ENCODE results near the gene ALOX12B. TPM values are rescaled to one million over a fixed set of nuclear protein-coding genes. Genes with fewer than 3 reads are reported as not detected.
"Not testable (repeated sequence)": the region's sequence is repeated elsewhere in the genome, so short reads cannot be mapped to it uniquely, and the experiment has no call there.

Gene ALOX12B
- total RNA-seq, 4 donors from 2014 or later, result not detected

DNA sequence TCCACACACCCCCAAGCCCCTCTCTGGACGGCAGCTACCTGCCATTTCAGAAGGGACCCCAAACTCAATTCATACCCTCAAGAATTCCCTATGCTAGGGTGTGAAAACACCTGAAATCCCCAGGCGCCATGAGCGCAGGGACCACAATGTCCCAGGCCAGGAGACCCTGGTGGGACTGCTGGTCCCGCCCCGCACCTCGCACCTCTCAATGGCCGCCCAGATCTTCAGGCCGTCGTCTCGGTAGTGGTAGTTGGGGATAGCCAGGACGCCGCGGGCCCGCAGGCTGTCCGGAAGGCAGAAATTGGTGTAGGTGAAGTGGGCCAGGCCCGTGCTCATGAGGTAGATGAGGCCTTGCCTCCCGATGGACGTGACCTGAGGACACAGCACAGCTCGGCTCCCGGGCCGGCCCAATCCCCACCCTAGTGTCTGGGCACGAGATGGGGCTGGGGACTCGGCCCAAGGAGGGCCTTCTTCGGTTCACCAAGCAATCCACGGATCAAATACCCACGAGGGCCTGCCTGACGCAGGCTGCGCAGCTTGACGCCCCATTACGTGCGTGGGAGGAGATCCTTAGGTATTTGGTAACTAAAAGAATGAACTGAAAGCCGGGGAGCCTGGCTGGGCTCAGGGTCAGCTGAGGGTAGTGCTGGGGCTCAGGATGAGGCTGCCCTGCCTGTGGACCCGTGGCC, 21.6 kb upstream of the ALOX12B start:
- TF ChIP-seq, protein P1, sequence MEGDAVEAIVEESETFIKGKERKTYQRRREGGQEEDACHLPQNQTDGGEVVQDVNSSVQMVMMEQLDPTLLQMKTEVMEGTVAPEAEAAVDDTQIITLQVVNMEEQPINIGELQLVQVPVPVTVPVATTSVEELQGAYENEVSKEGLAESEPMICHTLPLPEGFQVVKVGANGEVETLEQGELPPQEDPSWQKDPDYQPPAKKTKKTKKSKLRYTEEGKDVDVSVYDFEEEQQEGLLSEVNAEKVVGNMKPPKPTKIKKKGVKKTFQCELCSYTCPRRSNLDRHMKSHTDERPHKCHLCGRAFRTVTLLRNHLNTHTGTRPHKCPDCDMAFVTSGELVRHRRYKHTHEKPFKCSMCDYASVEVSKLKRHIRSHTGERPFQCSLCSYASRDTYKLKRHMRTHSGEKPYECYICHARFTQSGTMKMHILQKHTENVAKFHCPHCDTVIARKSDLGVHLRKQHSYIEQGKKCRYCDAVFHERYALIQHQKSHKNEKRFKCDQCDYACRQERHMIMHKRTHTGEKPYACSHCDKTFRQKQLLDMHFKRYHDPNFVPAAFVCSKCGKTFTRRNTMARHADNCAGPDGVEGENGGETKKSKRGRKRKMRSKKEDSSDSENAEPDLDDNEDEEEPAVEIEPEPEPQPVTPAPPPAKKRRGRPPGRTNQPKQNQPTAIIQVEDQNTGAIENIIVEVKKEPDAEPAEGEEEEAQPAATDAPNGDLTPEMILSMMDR (IDR thresholded peaks at IDR 0.05), result no peak

DNA sequence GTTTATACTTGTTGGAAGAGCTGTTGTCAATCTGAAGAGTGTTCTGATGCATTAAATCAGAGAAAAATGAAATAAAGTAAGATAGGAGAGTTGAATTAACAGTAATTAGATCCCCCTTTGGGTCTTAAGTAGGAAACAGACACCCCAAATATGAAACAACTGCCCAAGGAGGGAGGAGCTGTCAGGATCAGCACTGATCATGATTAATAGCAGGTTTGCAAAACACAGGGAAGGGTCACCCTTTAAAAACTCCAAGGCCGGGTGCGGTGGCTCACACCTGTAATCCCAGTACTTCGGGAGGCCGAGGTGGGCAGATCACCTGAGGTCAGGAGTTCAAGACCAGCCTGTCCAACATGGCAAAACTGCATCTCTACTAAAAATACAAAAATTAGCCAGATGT, 19.5 kb upstream of the ALOX12B start:
- DNase-seq (ENCODE audit: low spot score); ATAC-seq (ENCODE audit: low FRiP score): not testable (repeated sequence)

More for the DNA sequence above, 21.6 kb upstream of the ALOX12B start:
- ATAC-seq (ENCODE audit: low FRiP score), result no peak
- DNase-seq (ENCODE audit: low spot score), result no peak

DNA sequence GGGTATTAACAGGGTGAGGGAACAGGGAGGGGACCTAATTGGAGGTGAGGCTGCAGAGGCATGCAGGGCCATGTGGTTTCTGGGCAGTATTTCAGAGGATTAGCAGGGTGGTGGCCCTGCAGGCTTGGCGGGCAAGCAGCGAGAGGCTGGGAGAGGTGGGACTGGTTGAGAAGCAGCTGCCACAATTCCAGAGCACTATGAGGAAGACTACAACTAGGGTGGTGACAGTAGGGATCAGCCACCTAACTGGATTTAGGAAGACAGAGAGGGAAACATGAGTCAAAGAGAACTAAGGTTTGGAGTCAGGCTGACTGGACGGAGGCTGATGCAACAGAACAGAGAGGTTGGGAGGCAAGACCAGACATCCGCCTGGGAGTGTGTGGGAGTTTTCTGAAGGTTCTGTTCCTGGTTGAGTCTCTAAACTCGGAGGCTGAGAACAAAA, 18.5 kb upstream of the ALOX12B start:
- ATAC-seq (ENCODE audit: low FRiP score) (no peak), DNase-seq (ENCODE audit: low spot score) (no peak)
- TF ChIP-seq, protein P1 (IDR thresholded peaks at IDR 0.05), result no peak

DNA sequence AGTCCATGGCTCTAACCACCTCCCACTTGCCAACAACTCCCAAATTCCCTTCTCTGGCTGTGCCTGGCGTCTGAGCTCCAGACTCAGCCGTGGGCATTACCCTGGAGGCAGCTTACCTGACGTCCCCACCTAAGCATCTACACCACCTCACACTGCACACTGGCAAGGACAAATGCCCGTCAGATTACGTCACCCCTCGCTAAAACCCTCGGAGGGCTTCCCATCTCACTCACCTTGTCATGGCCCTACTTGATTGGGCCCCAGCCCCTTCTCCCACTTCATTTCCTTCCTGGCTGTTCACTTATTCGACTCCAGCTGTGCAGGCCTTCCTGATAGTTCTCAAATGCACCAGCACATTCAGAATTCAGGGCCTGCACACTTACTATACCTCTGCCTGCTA, 17.4 kb upstream of the ALOX12B start:
- TF ChIP-seq, protein P1 (IDR thresholded peaks at IDR 0.05), result no peak

DNA sequence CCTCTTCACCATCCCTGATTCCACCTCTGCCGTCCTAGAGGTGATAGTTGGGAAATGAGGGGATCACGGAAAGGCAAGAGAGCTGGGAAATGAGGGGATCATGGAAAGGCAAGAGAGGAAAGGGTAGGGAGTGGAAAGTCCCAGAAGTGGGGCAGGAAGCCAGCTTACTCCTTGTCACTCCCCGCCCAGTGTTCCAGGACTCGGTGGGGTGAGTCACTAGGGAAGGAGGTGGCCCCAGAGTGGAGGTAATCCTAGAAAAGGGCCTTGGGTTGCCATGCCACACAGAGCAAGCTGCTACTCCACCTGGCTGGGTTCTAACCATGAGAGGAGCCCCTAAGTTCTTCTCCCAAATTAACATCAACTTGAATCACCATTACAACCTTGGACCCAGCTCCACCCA, 16.0 kb upstream of the ALOX12B start:
- ATAC-seq (ENCODE audit: low FRiP score), result no peak
- TF ChIP-seq, protein P1 (IDR thresholded peaks at IDR 0.05), result no peak
- no peak for DNase-seq (ENCODE audit: low spot score)

More for the DNA sequence above, 17.4 kb upstream of the ALOX12B start:
- ATAC-seq (ENCODE audit: low FRiP score), result no peak
- DNase-seq (ENCODE audit: low spot score), result no peak

DNA sequence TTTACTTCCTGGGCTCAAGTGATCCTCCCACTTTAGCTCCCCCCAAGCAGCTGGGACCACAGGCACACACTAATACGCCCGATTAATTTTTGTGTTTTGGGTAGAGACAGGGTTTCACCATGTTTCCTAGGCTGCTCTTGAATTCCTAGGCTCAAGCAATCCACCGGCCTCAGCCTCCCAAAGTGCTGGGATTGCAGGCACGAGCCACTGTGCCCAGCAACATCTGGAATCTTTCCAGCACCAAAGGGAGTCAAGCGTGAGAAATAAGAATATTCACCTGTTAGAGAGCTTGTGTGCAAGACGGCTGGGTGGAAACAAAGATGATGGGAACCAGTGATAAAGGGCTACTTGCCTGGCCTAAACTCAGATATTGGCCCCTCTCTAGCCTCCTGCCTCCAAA, 14.2 kb upstream of the ALOX12B start:
- DNase-seq (ENCODE audit: low spot score) (no peak), ATAC-seq (ENCODE audit: low FRiP score) (no peak)
- TF ChIP-seq, protein P1 (IDR thresholded peaks at IDR 0.05), result no peak

DNA sequence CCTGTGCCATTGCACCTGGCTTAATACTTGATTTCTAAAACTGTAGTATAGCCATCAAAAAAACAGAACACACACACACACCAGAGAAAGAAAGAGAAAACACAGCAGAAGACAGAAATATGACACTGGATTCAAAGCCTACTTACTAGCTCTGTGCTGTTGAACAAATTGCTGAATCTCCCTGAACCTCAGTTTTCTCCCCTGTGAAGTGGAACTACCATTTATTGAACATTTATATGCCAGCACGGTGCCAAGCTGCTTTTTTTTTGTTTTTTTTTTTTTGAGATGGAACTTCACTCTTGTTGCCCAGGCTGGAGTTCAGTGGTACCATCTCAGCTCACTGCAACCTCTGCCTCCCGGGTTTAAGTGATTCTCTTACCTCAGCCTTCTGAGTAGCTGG, 13.2 kb upstream of the ALOX12B start:
- DNase-seq (ENCODE audit: low spot score) (no peak), ATAC-seq (ENCODE audit: low FRiP score) (no peak)
- TF ChIP-seq, protein P1 (IDR thresholded peaks at IDR 0.05), result no peak

Data from omental fat pad (tissue), 4 donors.